DOHH2 (cell line): ENCODE data around the gene KBTBD3.

Experiments
- H3F3A ChIP-seq: fragments of 200-600 bp; sonication (generic), shearing (Covaris generic); 2 replicates; pipeline ENCODE4 v1.6.0; 2016; ENCODE audit warnings: antibody characterized with exemption, mild to moderate bottlenecking; ENCODE audit not compliant: control insufficient read depth, insufficient read depth
- H3K27ac ChIP-seq: fragments of 200-600 bp; sonication (generic); 2 replicates; pipeline ENCODE4 v1.5.1; 2014; ENCODE audit warnings: low read depth, mild to moderate bottlenecking, low read length, moderate library complexity
- H3K27me3 ChIP-seq: fragments of 200-600 bp; sonication (generic); 2 replicates; pipeline ENCODE4 v1.6.1; 2014; ENCODE audit warnings: mild to moderate bottlenecking, low read length, mixed read lengths; ENCODE audit not compliant: control insufficient read depth
- H3K36me3 ChIP-seq: fragments of 200-600 bp; sonication (generic); 2 replicates; pipeline ENCODE4 v1.6.1; 2014; ENCODE audit warnings: mild to moderate bottlenecking, low read length, moderate library complexity, mixed read lengths; ENCODE audit not compliant: control insufficient read depth
- H3K4me1 ChIP-seq: fragments of 200-600 bp; sonication (generic); 2 replicates; pipeline ENCODE4 v1.6.1; 2014; ENCODE audit warnings: mild to moderate bottlenecking, low read length, mixed read lengths; ENCODE audit not compliant: control insufficient read depth
- H3K4me2 ChIP-seq: fragments of 200-600 bp; sonication (generic); 2 replicates; pipeline ENCODE4 v1.6.0; 2014; ENCODE audit warnings: mild to moderate bottlenecking, low read length, moderate library complexity
- H3K4me3 ChIP-seq: fragments of 200-600 bp; sonication (generic); 2 replicates; pipeline ENCODE4 v1.5.1; 2014; ENCODE audit warnings: mild to moderate bottlenecking, low read length, mixed read lengths
- H3K79me2 ChIP-seq: fragments of 200-600 bp; sonication (generic); 2 replicates; pipeline ENCODE4 v1.6.1; 2014; ENCODE audit warnings: mild to moderate bottlenecking, low read length, mixed read lengths; ENCODE audit not compliant: control insufficient read depth
- H3K9me2 ChIP-seq: fragments of 200-600 bp; sonication (generic); replicated peaks from 2 replicates; pipeline ENCODE4 v1.6.1; 2014; ENCODE audit warnings: mild to moderate bottlenecking, low read length, mixed read lengths; ENCODE audit not compliant: control insufficient read depth
- H3K9me3 ChIP-seq: fragments of 200-600 bp; sonication (generic); 2 replicates; pipeline ENCODE4 v1.6.1; 2014; ENCODE audit warnings: antibody characterized with exemption, low read length, mixed read lengths; ENCODE audit not compliant: control insufficient read depth, insufficient read depth
- H4K20me1 ChIP-seq: fragments of 200-600 bp; sonication (generic); 2 replicates; pipeline ENCODE4 v1.6.0; 2014; ENCODE audit warnings: low read depth, mild to moderate bottlenecking, antibody characterized with exemption, low read length, moderate library complexity; ENCODE audit not compliant: control insufficient read depth, insufficient read depth
- EZH2phosphoT487 ChIP-seq: fragments of 200-600 bp; sonication (generic); IDR thresholded peaks from 2 replicates; pipeline ENCODE4 v1.6.1; 2017; ENCODE audit warnings: borderline replicate concordance, mild to moderate bottlenecking, antibody characterized with exemption, low read length, moderate library complexity, mixed read lengths
- TF ChIP-seq, protein P1 (sequence below): fragments of 200-600 bp; sonication (generic); IDR thresholded peaks from one replicate; pipeline ENCODE4 v1.5.1; 2014; ENCODE audit warnings: antibody characterized with exemption, mild to moderate bottlenecking, low read depth, low read length; ENCODE audit not compliant: poor library complexity, severe bottlenecking

KBTBD3 gene

DNA sequence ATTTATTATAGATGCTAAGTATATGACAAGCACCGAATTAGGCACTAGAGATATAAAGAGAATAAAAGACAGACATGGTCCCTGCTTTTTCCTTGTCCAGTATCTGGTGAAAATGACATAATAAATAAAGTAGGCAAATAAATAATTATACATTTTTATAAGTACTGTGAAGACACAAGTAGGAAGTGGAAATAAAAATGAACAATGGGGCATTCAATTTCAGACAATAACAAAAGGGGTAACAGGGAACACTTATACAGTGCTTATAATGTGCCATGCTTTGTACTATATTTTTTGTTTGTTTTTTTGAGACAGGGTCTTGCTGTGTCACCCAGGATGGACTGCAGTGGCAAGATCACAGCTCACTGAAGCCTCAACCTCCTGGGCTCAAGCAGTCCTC is 4.3 kb downstream of the KBTBD3 start:
- Histone ChIP-seq H3K27ac (no peak overlapping the region), H3K9me3 (no peaks in the 10 kb centered on the region), H3F3A (no peaks in the 10 kb centered on the region), H3K36me3 (peaks cover 3% of the 10 kb centered on the region), H4K20me1 (no peaks in the 10 kb centered on the region), H3K4me3 (no peak overlapping the region), H3K9me2 (no peaks in the 10 kb centered on the region), H3K4me2 (no peak overlapping the region), H3K27me3 (no peaks in the 10 kb centered on the region), H3K79me2 (peaks cover 8% of the 10 kb centered on the region), H3K4me1 (peaks cover 10% of the 10 kb centered on the region)
- no peak for TF ChIP-seq EZH2phosphoT487
- TF ChIP-seq, protein P1, sequence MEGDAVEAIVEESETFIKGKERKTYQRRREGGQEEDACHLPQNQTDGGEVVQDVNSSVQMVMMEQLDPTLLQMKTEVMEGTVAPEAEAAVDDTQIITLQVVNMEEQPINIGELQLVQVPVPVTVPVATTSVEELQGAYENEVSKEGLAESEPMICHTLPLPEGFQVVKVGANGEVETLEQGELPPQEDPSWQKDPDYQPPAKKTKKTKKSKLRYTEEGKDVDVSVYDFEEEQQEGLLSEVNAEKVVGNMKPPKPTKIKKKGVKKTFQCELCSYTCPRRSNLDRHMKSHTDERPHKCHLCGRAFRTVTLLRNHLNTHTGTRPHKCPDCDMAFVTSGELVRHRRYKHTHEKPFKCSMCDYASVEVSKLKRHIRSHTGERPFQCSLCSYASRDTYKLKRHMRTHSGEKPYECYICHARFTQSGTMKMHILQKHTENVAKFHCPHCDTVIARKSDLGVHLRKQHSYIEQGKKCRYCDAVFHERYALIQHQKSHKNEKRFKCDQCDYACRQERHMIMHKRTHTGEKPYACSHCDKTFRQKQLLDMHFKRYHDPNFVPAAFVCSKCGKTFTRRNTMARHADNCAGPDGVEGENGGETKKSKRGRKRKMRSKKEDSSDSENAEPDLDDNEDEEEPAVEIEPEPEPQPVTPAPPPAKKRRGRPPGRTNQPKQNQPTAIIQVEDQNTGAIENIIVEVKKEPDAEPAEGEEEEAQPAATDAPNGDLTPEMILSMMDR, result no peak

- peaks cover under 1% of the 10 kb centered on the region for H3K4me1 ChIP-seq
Measured at GRCh38 chr11:106070606-106071005, 6.5 kb downstream of the KBTBD3 start.

DNA sequence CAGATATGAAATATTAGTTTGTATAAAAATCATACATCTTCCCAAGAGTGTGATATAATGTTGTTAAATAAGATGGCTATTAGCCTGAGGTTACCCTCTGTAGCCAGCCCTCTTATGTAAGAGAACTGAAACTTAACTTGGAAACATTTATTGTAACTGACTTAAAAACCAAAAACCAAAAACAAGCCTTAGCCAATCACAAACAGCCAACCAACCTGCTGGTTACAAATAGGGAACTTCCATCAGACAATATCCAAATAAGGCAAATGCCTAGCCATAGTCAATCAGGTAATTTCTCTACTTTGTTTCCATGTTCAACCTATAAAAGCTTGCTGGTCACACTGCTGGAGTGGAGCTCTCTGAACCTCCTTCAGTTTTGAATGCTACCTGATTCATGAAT is 14.1 kb downstream of the KBTBD3 start:
- no peak overlapping the region for H3K27ac ChIP-seq
- no peak overlapping the region for H3K4me2 ChIP-seq
- no peaks in the 10 kb centered on the region for H3K9me3 ChIP-seq
- H3K9me2 ChIP-seq, result no peaks in the 10 kb centered on the region
- H3K79me2 ChIP-seq, result no peaks in the 10 kb centered on the region
- H3K36me3 ChIP-seq, result no peaks in the 10 kb centered on the region
- H3K27me3 ChIP-seq, result no peaks in the 10 kb centered on the region
- H3F3A ChIP-seq, result no peaks in the 10 kb centered on the region
- TF ChIP-seq, protein P1, result no peak
- TF ChIP-seq EZH2phosphoT487, result no peak
- no peak overlapping the region for H3K4me3 ChIP-seq
- no peaks in the 10 kb centered on the region for H4K20me1 ChIP-seq
- no peaks in the 10 kb centered on the region for H3K4me1 ChIP-seq

More at GRCh38 chr11:106070606-106071005, 6.5 kb downstream of the KBTBD3 start:
- H3K27ac ChIP-seq, result no peak overlapping the region
- no peak for TF ChIP-seq EZH2phosphoT487
- TF ChIP-seq, protein P1, result no peak
- no peaks in the 10 kb centered on the region for H3K27me3 ChIP-seq
- no peaks in the 10 kb centered on the region for H3K36me3 ChIP-seq
- no peaks in the 10 kb centered on the region for H3F3A ChIP-seq
- H3K9me2 ChIP-seq, result no peaks in the 10 kb centered on the region
- H3K9me3 ChIP-seq, result no peaks in the 10 kb centered on the region
- no peaks in the 10 kb centered on the region for H4K20me1 ChIP-seq
- H3K4me3 ChIP-seq, result no peak overlapping the region
- H3K79me2 ChIP-seq, result no peaks in the 10 kb centered on the region
- no peak overlapping the region for H3K4me2 ChIP-seq
